WI38 (cell line): ENCODE results near the gene TVP23C.
"Not testable (repeated sequence)": the region's sequence is repeated elsewhere in the genome, so short reads cannot be mapped to it uniquely, and the experiment has no call there.

ENCODE experiments used
- H3K4me3 ChIP-seq: 2 replicates; pipeline ENCODE4 v1.5.1; 2011; ENCODE audit warnings: low read depth, mild to moderate bottlenecking, control low read depth, low read length
- TF ChIP-seq, protein P1 (sequence below): IDR thresholded peaks from 2 replicates; pipeline ENCODE4 v1.5.1; 2012; ENCODE audit warnings: low read depth, mild to moderate bottlenecking, control low read depth, low read length

Gene TVP23C

DNA sequence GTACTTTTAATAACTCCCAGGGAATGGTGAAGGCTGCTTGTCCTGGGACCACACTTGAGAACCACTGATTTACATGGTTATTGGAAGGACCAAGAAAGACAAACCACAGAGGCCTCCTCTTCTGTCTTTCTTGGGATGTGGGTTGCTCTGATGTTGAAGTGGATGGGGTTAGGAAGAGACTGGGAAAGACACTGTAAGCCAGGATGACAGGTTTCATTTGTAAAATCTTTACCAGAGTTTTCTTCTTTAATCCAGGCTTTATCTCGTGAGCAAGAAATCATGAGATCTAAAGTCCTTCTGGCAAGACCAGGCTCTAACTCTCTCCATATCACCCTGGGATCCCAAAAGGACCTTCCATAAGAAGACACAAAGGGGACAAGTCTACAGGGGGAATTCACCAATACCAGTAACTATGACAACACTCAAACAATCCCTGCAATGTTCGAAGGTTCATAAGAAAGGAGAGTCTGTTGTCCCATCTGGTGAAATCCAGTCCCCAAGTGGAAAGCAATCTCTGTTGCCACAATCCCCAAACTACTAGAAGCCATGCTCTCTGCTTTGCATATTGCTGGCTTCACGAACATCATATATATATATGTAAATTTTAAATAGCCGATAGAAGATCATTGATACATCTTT lies 51.1 kb downstream of the TVP23C start:
- no peak overlapping the region for H3K4me3 ChIP-seq
- TF ChIP-seq, protein P1, sequence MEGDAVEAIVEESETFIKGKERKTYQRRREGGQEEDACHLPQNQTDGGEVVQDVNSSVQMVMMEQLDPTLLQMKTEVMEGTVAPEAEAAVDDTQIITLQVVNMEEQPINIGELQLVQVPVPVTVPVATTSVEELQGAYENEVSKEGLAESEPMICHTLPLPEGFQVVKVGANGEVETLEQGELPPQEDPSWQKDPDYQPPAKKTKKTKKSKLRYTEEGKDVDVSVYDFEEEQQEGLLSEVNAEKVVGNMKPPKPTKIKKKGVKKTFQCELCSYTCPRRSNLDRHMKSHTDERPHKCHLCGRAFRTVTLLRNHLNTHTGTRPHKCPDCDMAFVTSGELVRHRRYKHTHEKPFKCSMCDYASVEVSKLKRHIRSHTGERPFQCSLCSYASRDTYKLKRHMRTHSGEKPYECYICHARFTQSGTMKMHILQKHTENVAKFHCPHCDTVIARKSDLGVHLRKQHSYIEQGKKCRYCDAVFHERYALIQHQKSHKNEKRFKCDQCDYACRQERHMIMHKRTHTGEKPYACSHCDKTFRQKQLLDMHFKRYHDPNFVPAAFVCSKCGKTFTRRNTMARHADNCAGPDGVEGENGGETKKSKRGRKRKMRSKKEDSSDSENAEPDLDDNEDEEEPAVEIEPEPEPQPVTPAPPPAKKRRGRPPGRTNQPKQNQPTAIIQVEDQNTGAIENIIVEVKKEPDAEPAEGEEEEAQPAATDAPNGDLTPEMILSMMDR: no peak

DNA sequence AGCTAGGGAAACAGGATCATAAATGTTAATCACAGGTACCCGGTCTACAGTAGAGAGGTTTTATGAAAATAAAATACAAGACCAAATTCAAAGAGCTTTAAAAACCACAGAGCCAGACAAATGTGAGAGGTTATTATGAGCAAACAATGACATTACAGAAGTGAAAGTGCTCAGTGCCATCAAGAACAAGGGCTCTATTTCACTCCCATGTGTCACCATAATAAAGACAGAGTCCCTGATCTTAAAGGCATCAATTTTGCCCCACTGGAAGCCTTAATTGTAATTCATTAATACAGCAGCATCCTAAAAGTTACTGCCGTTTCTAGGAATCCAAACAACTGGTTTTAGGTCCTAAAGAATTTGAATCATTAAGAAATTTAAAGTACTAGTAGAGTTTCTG lies 52.1 kb downstream of the TVP23C start:
- TF ChIP-seq, protein P1: no peak
- no peak overlapping the region for H3K4me3 ChIP-seq

DNA sequence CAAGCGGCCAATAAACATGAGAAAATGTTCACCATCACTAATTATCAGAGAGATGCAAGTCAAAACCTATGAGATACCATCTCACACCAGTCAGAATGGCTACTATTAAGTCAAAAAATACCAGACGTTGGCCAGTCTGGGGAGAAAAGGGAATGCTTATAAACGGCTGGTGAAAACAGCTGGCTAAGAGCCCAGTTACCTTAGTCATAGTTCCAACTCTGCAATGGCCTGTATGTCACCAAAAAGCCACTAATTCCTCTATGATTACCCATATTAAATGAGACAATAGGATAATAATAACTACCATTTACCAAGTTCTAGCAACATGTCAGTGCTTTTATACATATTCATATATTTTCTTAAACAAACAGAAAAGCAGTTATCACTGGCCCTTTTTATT lies 52.9 kb downstream of the TVP23C start:
- H3K4me3 ChIP-seq: no peak overlapping the region
- TF ChIP-seq, protein P1: no peak

DNA sequence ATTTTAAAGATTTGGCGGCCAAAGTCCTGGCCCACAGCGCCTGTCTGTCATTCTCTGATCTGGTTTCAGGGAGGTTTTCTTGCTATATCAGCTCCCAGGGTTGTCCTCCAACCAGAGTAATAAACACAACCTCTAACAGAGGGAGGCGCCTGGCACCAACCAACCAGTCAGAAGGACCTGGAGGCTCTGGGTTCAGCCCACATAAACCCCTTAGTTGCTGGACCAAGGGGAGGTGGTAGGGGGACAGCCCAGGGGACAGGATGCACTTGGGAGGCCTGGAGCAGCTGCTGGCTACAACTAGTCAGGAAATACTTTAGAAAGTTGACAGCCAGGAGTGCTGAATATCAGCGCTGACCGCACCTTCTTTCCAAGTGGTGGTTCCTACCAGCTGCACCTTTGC lies 54.2 kb downstream of the TVP23C start:
- TF ChIP-seq, protein P1: no peak
- H3K4me3 ChIP-seq: no peak overlapping the region

- TF ChIP-seq, protein P1: no peak
- no peak overlapping the region for H3K4me3 ChIP-seq
Measured at GRCh38 chr17:15508466-15508865, 54.8 kb downstream of the TVP23C start.

DNA sequence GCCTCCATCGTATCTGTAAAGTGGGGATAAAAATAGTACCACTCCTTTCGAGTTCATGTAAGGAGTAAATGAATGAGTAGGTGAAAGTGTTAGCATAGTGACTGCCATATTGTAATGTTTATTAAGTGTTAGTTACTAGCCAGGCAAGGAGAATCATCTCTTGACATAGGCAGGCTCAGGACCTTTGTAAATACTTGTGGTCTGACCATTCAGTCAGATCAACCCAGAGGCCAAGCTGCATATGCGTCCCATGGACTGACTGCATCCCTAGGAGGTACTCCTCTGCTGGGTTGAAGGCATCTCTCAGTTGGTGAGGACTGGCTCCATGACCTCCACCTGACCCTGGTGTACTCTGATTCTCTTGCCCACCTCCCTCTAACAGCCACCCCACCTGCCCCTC lies 55.4 kb downstream of the TVP23C start:
- TF ChIP-seq, protein P1: no peak
- no peak overlapping the region for H3K4me3 ChIP-seq

GRCh38 chr17:15507001-15507400 lies 56.3 kb downstream of the TVP23C start:
- H3K4me3 ChIP-seq: no peak overlapping the region
- TF ChIP-seq, protein P1: no peak

DNA sequence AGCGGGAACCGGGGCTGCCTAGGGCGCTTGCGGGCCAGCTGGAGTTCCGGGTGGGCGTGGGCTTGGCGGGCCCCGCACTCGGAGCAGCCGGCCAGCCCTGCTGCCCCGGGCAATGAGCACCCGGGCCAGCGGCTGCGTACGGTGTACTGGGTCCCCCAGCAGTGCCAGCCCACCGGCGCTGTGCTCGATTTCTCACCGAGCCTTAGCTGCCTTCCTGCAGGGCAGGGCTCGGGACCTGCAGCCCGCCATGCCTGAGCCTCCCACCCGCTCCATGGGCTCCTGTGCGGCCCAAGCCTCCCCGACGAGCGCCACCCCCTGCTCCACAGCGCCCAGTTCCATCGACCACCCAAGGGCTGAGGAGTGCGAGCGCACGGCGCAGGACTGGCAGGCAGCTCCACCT lies 57.6 kb downstream of the TVP23C start:
- not testable (repeated sequence) for H3K4me3 ChIP-seq
